IPS-11a (cell line): Measurements from ENCODE around the gene GDF3.
A peak's percentile ranks its signal among the peaks of the same experiment; 100 is the strongest.
"Not testable (repeated sequence)": the region's sequence is repeated elsewhere in the genome, so short reads cannot be mapped to it uniquely, and the experiment has no call there.

Experiments used
- H3K4me3 ChIP-seq: one replicate; pipeline ENCODE4 v1.5.1; 2013; ENCODE audit warnings: low read depth, low read length, control low read depth

GDF3 gene

DNA sequence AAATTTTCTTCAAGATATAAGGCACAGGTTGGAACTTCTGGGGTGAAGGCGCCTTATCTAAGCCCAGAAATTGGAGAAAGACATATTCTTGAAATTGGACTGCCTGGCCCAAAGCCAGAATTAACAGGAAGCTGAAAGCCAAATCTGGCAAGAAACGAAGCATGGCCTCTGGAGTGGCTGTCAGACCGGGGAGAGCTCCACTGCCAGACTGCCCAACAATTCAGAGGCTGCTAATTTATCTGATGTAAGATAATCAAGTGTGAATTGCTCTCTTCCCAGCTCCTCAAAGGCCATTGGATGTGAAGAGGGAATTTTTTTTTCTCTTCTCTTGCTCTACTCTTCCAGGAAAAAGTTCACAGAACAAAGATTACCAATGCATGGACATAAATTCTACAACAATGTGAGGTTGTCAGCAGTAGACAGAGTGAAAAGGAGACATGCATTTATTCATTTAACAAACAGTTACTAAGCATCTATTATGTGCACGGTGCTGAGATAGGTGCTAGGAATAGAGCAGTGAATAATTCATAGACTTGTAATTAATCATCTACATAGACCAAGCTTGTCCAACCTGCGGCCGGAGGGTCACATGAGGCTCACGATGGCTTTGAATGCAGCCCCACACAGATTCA, at the start of gene GDF3:
Gene GDF3 (minus strand): TSS at position 210 of the 632 bp plus-strand sequence. CDS start 47 bp downstream, at position 163.
- H3K4me3 ChIP-seq: peak within 1 kb of the TSS; percentile 18

DNA sequence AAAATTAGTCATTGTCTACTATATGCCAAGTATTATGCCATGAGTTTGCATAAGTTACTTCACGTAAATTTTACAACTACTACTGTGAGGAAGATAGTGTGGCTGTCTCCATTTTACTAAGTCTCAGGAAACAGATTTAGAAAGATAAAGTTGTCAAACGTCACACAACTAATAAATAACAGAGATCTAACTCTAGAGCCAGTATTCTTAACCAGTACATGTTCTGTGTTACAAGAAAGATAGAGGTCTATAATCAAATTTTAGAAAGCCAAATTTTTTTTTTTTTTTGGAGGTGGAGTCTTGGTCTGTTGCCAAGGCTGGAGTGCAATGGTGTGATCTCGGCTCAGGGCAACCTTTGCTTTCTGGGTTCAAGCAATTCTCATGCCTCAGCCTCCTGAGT, 37.4 kb upstream of the GDF3 start:
- no peak overlapping the region for H3K4me3 ChIP-seq

DNA sequence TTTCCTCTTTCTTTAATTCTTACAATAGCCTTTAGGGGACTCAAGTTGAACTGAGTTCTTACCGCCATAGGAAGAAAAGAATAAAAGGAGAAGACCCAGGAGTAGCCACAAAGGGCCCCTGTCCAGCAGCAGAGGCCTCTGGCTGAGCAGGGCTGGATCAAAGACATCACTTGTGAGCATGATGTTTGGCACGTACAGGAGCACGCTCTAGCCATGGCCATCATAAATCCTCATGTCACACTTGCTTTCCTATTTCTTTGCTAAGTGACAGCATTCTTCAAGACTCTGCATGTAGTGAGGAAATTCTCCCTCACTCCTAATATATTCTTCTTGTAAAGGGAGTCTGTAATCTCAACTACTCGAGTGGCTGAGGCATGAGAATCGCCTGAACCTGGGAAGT, 35.9 kb upstream of the GDF3 start:
- H3K4me3 ChIP-seq: no peak overlapping the region

DNA sequence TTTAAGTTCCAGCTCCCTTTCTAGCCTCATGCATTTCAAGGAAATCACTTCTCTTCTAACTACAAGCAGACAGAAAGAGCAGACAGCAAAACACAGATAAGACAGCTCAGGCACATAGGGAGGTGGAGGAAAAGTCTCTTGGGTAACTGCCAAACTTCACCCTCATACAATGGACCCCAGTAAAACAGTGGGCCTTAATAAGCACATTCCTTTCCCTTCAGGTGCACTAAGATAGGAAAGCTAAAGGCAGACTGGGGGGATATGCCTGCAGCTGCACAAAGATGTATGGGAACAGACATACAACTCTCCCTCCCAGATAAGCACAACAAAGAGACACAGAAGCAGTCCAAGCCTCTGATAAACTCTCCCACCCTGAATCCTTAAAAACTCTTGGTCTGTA, 35.4 kb upstream of the GDF3 start:
- H3K4me3 ChIP-seq: not testable (repeated sequence)

DNA sequence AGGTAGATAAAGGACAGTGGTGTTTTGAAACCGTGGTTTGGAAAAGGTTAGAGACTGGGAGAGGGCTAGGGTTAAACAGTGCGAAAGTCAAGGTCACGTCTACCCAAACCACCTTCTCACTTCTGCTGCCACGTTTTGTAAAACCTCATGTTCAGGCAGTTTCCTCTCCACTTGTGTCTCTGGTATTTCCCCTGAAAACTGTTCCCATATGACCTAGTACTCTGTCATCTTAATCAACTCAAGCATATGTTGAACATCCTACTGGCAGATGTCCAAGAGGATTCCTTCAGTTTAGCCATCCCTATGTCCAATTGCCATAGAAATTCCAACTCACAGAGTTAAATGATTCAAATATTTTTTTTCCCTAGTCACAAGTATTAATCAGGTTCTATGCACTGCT, 34.2 kb upstream of the GDF3 start:
- H3K4me3 ChIP-seq: no peak overlapping the region

DNA sequence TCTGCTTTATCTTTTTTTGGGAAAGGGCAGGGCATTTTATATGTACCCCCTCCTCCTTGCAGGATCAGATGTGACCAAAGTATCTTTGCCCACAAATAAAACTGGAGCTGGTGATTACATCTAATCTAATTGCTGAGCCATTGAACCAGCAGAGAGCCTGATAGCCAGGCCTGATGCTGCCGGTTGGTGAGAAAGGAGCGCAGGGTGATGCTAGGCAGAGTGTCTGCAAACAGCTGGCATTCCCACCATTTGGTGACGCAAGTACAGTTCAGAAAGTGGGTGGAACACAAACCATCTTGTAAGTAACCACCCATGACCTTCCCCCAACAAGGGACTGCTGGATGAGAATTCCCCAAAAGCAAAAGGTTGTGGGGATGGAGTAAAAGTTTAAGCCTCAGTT, 28.4 kb upstream of the GDF3 start:
- no peak overlapping the region for H3K4me3 ChIP-seq

DNA sequence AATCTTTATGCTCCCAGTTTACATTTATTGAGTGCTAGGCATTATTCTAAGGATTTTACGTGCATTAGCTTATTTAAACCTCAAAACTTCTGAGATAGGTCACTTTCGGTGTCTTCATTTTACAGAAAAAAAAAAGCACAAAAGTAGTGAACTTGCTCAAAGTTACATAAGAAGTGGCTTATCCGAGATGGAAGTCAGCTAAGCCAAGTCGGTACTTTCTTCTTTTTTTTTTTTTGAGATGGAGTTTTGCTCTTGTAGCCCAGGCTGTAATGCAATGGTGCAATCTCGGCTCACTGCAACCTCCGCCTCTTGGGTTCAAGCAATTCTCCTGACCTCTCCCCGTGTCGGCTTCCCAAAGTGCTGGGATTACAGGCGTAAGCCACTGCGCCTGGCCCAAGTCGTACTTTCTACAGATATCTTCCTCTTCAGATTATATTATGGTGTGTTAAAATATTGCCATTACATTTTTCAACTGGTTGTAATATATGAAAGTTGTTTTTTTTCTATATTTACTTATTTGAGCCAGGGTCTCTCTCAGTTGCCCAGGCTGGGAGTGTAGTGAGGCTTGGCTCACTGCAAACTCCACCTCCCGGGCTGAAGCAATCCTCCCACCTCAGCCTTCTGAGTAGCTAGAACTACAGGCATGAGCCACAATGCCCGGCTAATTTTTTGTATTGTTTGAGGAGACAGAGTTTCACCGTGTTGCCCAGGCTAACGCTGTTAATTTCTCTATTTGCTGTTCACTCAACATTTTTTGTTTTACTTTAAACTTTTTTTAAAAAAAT, 24.6 kb upstream of the GDF3 start:
- H3K4me3 ChIP-seq: no peak overlapping the region

DNA sequence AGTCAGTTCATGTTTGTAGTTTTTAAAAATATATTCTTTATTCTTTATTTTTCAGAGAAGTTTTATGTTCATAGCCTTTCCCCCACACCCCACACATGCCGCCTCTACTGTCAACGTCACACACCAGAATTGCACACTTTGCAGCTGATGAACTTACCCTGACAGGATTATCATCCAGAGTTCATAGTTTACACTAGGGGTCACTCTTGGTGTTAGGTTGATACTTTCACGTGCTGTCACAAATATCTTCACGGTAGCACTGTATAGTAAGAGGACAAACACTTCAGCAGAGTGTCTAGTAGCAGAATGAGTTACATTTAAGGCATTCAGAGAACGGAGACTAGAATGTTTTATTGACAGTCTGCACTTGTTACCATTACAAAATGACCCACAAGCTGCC, 20.8 kb upstream of the GDF3 start:
- H3K4me3 ChIP-seq: no peak overlapping the region

DNA sequence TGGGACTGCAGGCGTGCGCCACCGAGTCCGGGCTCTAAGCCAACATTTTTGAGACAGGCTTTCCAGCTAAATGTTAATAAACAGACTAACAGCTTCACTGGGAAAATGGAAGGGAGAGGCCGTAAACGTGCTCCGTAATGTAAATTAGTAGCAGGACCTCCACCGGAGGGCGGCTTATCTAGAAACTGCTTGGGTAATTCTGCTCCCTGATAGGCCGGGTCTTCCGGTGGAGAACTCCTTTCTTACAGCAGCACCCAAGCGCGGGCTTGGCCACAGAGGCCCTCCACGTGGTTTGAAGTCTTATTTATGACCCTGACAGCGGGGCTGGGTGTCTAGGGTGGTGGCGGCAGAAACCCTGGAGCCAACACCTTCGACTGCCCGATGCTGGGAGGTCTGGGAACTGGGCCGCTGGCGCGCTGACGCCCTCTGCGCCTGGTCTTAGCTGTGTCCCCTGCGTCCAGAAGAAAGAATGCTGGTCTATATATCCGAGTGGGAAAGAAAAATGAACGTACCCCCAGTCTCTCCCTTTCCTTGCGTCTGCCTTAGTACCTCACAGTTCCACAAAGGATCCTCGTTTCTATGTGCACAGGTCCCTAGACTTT, 17.4 kb upstream of the GDF3 start:
- H3K4me3 ChIP-seq: no peak overlapping the region

DNA sequence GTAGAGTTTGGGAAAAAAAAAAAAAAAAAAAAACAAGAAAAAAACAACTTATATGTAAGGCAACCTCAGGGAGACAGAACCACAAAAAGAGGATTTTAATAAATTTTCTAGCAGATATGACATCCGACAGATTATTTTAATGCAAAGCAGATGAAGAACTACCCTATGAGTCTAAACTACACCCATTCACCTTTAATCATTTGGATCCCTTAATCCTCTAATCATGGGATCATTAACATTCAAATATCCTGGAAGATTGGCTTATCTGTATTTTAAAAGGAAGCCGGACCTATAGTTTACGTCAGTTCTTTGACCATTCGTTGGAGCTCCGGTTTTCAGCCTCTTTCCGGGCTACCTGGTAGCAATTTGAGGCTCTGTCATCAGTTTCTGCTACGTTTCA, 15.6 kb upstream of the GDF3 start, which contains the start of gene DPPA3:
Gene DPPA3 (plus strand): TSS at position 301 of the 400 bp plus-strand sequence. CDS start 138 bp downstream, outside the sequence.
- no peak within 1 kb of the TSS for H3K4me3 ChIP-seq

DNA sequence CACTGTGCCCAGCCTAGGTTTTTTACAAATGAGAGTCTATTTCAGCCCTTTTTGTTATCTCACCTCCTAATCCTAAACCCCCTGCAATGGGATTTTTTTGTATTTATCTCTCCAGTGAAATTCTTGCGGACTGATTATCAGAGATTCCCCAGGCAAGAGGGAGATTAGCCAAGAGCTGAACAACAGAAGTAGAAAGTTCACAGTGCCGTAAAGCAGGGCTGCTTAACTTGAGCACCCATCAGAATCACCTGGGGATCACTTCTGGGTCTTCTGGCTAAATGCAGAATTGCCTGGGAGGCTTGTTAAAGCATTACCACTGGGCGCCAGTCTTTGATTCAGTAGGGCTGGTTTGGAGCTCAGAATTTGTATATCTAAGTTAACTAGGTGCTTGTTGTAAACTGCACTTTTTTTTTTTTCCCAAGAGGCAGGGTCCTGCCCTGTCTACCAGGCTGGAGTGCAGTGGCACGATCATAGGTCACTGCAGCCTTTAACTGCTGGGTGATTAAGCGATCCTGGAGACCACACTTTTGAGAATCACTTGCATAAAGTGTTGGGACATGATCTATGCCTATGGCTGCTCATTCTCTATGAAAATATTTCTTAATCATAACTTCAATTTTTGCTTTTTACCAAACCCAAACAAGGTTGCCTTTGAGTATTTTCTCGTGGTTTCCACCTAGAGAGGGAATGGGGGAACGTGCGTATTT, 14.5 kb upstream of the GDF3 start:
- no peak overlapping the region for H3K4me3 ChIP-seq

DNA sequence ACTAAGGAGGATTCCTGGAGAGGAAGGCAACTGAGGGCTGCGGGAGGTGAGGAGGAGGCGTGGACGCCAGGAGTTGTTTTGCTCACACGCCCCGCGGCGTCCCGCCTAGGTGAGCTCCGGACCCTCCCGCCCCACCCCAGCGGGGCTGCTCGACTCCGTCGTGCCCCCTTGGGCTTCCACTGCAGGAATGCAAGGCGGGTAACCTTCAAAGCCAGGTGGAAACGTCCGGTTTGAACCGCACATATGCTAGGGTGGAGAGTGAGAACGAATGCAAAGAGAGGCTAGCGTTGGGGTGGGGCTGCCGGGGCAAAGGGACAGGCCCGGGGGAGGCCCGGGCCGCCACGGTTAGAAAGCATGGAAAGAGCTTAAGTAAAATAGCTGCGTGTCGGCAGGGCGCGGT, 10.3 kb upstream of the GDF3 start:
- no peak overlapping the region for H3K4me3 ChIP-seq

DNA sequence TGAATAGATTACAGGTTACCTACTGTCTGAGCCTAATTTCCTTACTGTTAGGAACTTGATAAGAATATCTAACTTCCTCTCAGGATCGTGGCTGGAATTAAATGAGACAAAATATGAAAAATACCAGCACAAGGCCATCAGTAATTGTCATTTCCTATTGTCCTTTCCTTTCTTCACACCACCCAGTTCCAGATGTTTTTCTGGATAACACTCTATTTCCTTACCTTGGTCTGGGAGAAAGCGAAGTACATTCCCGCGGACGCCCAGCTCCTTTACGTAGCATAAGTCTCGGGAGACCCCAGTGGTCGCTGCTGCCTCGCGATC, 376 bp downstream of the GDF3 start:
- H3K4me3 ChIP-seq: peak overlapping the region; percentile 18

DNA sequence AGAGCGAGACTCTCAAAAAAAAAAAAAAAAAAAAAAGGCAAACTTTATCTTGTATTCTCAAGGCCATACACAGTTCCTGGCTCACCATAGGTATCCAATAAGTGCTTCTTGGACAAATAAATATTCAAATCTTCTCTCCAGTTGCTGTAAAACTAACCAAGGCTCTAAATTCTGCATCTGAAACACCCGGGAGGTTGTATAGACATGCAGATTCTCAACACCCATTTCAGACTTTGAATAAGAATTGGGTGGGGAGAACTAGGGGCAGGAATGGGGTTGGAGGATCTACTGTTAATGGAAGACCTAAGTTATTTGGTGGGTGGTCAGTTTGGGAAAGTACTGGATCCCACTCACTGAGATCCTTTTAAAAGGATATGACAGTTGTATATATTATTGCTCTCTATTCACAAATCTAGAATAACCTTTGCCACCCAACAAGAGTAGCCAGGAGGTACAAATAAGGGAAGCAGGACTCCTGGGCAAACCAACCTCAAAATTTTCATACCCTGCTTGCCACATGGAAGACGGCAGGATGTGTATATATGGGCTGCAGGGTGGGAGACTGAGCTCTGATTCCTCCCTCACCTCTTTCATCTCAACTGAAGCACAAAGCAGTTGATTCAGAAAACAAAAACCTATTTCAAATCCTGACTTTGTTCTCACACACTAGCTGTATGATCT, 879 bp downstream of the GDF3 start:
- H3K4me3 ChIP-seq: no peak overlapping the region

DNA sequence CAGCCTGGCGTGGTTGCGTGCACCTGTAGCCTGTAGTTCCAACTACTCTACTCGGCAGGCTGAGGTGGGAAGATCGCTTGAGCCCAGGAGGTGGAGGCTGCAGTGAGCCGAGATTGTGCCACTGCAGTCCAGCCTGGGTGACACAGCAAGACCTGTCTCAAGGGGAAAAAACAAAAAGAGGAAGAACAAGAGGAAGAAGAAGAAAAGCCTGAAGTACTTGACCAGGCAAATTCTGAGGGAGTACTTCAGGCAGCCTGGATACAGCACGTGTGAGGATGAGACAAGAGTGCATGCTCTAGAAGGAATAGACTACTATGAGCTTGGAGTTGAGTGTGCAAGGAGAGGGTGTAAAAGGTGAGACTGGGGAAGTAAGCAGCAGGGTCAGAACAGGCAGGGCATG, 1.8 kb downstream of the GDF3 start:
- no peak overlapping the region for H3K4me3 ChIP-seq

DNA sequence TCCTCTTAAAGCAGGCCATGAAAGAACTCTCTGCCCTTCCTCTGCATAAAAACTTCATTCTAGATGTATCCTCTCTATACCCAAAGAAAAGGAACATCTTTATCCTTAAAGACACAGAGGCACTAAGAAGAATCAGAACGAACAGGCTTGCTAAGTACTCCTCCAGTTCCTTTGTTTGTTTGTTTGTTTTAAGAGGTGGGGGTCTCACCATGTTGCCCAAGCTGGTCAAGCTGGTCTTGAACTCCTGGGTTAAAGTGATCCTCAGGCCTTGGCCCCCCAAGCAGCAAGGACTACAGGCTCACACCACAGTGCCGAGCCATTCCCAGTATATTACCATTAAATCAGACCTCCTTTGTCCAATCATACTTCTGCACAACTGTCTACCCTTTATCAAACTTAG, 14.0 kb downstream of the GDF3 start:
- H3K4me3 ChIP-seq: no peak overlapping the region

DNA sequence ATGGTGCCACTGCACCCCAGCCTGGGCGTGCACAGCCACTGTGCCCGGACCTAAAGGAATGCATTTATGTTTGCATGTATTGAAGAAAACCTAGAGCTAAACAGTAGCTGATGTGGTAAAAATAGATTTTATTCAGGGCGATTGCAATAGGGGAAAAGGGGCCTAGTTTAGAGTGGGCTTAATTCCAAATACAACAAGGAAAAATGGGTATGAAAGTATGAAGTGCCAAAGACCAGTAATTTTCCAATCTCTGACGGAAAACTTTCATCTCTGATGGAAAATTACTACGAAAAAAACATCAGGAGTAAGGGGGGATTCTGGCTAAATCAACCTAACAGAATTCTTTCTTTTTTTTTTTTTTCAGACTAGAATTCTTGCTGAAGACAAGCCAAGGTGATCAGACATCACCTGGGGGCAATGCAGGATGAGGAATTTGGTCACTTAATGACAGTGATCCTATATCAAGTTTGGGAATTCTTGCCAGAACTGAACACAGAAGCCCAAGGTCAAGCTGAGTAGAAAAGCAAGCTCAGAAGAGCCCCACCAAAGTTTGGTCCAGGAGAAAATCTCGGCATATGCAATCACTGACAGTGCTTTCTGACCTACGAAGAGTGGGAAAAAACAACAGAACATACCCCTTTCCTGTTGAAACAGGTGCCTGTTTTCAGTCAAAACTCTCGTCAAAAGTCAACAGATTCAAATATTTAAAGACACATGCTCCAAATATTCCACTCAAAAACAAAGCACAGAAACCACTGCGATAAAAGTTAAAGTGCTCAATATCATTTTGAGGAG, 16.1 kb downstream of the GDF3 start:
- no peak overlapping the region for H3K4me3 ChIP-seq

DNA sequence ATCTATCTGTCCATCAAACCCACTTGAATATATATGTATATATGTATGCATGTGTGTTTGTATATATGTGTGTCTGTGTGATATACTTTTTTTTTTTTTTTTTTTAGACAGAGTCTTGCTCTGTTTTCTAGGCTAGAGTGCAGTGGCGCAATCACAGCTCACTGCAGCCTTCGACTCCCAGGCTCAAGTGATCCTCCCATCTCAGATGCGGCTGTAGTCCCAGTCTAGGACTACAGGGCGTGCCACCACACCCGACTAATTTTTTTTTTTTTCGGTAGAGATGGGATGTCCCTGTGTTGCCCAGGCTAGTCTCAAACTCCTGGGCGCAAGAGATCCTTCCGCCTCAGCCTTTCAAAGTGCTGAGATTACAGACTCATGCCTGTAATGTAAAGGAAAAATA, 16.8 kb downstream of the GDF3 start:
- H3K4me3 ChIP-seq: no peak overlapping the region

DNA sequence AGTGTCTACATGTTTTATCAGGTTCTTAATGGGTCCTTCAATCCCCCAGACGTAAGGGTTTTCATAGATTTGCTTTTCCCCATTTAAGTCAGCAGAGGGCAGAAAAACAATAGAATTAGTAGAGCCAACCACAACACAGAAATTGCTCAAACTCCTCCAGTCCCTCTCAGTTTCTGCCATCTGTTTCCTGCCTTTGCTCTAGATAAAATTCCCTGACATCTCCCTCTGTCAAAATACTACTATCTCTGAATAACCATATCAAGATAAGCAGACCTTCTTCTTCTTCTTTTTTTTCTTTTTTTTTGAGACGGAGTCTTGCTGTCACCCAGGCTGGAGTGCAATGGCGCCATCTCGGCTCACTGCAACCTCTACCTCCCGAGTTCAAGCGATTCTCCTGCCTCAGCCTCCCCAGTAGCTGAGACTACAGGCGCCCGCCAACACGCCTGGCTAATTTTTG, 18.1 kb downstream of the GDF3 start:
- H3K4me3 ChIP-seq: not testable (repeated sequence)

DNA sequence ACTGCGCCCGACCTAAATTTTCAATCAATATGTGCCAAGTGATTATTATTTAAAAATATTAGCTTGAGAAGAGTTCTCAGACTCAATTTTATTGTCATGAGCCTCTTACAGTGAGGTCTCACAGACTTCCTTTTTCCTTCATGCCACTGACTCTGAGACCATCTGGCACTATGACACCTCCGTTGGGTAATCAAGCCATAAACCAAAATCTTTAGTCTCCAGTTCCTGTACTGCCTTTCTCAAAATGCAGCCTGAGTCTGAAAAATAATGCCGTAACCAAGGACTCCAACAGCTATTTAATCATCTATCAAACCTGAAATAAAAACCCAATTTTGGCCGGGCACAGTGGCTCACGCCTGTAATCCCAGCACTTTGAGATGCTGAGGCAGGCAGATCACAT, 20.1 kb downstream of the GDF3 start:
- H3K4me3 ChIP-seq: not testable (repeated sequence)
